Ishikawa (cell line): Measurements from ENCODE around the gene TBC1D5.

Experiments
- CEBPB ChIP-seq: IDR thresholded peaks from 2 replicates; pipeline ENCODE4 v1.6.1; 2012
- EP300 ChIP-seq: IDR thresholded peaks from 2 replicates; pipeline ENCODE4 v1.6.1; 2012; ENCODE audit warnings: borderline replicate concordance
- RAD21 ChIP-seq: IDR thresholded peaks from 2 replicates; pipeline ENCODE4 v1.6.1; 2012; ENCODE audit warnings: low read depth
- TAF1 ChIP-seq: IDR thresholded peaks from 2 replicates; pipeline ENCODE4 v1.6.1; 2012; ENCODE audit warnings: low read depth, mild to moderate bottlenecking
- TEAD4 ChIP-seq: IDR thresholded peaks from 2 replicates; pipeline ENCODE4 v1.6.1; 2012

- no peak for TF ChIP-seq RAD21
- TF ChIP-seq CEBPB = no peak
- no peak for TF ChIP-seq TAF1
- TF ChIP-seq EP300 = no peak
- TF ChIP-seq TEAD4 = no peak
Measured at GRCh38 chr3:17329927-17330326, 412.5 kb downstream of the TBC1D5 start.
